Right cardiac atrium (tissue), 5 donors: Measurements from ENCODE around the gene ADCY1. TPM values are rescaled to one million over a fixed set of nuclear protein-coding genes. Genes with fewer than 3 reads are reported as not detected.
"Not testable (repeated sequence)": the region's sequence is repeated elsewhere in the genome, so short reads cannot be mapped to it uniquely, and the experiment has no call there.

Experiments
- ATAC-seq, 2 donors: fragments of 200-7000 bp; cut with Tn5 transposase; one replicate each; pipeline versions ENCODE4 v1.8.0 to v1.9.1; 2020; ENCODE audit warnings: moderate library complexity in 2 of 2, mild to moderate bottlenecking in 1 of 2
- DNase-seq, 3 donors: peaks; one replicate each; pipeline ENCODE4 v3.0.0-alpha.2; 2020
- H3K27ac ChIP-seq: one replicate; pipeline ENCODE4 v1.5.1; 2013; ENCODE audit warnings: mild to moderate bottlenecking, low read length, control low read depth, moderate library complexity
- H3K27me3 ChIP-seq: one replicate; pipeline ENCODE4 v1.6.1; 2013; ENCODE audit not compliant: control insufficient read depth, insufficient read depth
- H3K4me1 ChIP-seq: one replicate; pipeline ENCODE4 v1.6.1; 2013; ENCODE audit warnings: low read length; ENCODE audit not compliant: control insufficient read depth, insufficient read depth
- H3K4me3 ChIP-seq: one replicate; pipeline ENCODE4 v1.5.1; 2013; ENCODE audit warnings: low read length, control low read depth
- H3K9me3 ChIP-seq: one replicate; pipeline ENCODE4 v1.6.1; 2013; ENCODE audit warnings: low read length; ENCODE audit not compliant: control insufficient read depth
- WGBS: extraction: QIAGEN DNeasy Blood & Tissue Kit; methylation state at CpG from one replicate; pipeline ENCODE4 v1.1.7; 2013; 5-methylcytosine and 5-hydroxymethylcytosine counted together
- intact Hi-C, 4 donors: fragments of 100-400 bp; cut with DNase I; formaldehyde crosslinking; loops; one replicate each; pipeline versions ENCODE4 v1.11.0 to v1.14.0; 2022 to 2023
- polyA plus RNA-seq: library from polyadenylated mRNA; stranded (reverse); fragments of 200-250 nt; gene quantifications from one replicate; pipeline ENCODE4 v1.2.3, GENCODE V29; 2013
- total RNA-seq, 4 donors: library from RNA; stranded (reverse); fragmentation: NEBNext Ultra II Directional; extraction: Animal tissue kit (Norgen Biotek cat#: 25700); gene quantifications; one replicate each; pipeline ENCODE4 v1.2.1, GENCODE V29; 2021
- donor health status: healthy with polysubstance abuse.
- donor health status: DM: no; HTN: yes; CAD: no.
- donor health status: DM: no; HTN: no; CAD: no.
- donor health status: DM: no; HTN: yes; CAD: no; lungs with severe emphysema.
- donor health status: DM: yes; HTN: yes; CAD: no.

The ADCY1 gene
- total and polyA plus RNA-seq, 5 donors: 2.2 to 5.9 (median 4.3) TPM

- WGBS: 63% methylated on average over 1 of the region's 1 CpG
- H3K27ac ChIP-seq, H3K27me3 ChIP-seq, H3K9me3 ChIP-seq, DNase-seq, H3K4me1 ChIP-seq, H3K4me3 ChIP-seq, intact Hi-C loops, ATAC-seq: not testable (repeated sequence)
Observed at GRCh38 chr7:45759464-45759863, 185.3 kb downstream of the ADCY1 start.

- intact Hi-C loops, H3K4me1 ChIP-seq, H3K9me3 ChIP-seq, H3K4me3 ChIP-seq, H3K27me3 ChIP-seq, DNase-seq, H3K27ac ChIP-seq: not testable (repeated sequence)
- WGBS: 57% methylated on average over 5 of the region's 5 CpGs
- ATAC-seq: peak in 1 of 2 donors; percentile 57
Observed at GRCh38 chr7:45761545-45762205, 187.5 kb downstream of the ADCY1 start.

GRCh38 chr7:45762225-45762994 lies 188.2 kb downstream of the ADCY1 start:
- WGBS: 41% methylated on average over 3 of the region's 3 CpGs
- H3K9me3 ChIP-seq, intact Hi-C loops, H3K4me1 ChIP-seq, H3K27me3 ChIP-seq, DNase-seq, H3K4me3 ChIP-seq, H3K27ac ChIP-seq: not testable (repeated sequence)
- peak in 1 of 2 donors; percentile 53 for ATAC-seq

GRCh38 chr7:45768516-45769394 lies 194.6 kb downstream of the ADCY1 start:
- ATAC-seq (peak; percentile 100), DNase-seq (peak; percentile 99 to 100 (median 100))
- peak overlapping the region; percentile 77 for H3K4me3 ChIP-seq
- intact Hi-C loops, H3K27me3 ChIP-seq, H3K9me3 ChIP-seq, H3K4me1 ChIP-seq: not testable (repeated sequence)
- under 1% methylated on average over 72 of the region's 72 CpGs for WGBS
- H3K27ac ChIP-seq: peak overlapping the region; percentile 95

- H3K4me3 ChIP-seq, ATAC-seq, H3K4me1 ChIP-seq, H3K9me3 ChIP-seq, H3K27me3 ChIP-seq, intact Hi-C loops, H3K27ac ChIP-seq: not testable (repeated sequence)
- DNase-seq: peak in 2 of 3 donors; percentile 49 to 54
- WGBS: 96% methylated on average over 20 of the region's 20 CpGs
Observed at GRCh38 chr7:45769626-45770025, 195.5 kb downstream of the ADCY1 start.
